GM19025 (cell line): ENCODE results near the gene NOTCH3.

Experiments
- ATAC-seq: cut with Tn5 transposase; IDR thresholded peaks from one replicate; pipeline ENCODE4 v1.9.1; 2021; ENCODE audit warnings: mild to moderate bottlenecking, low read depth, moderate library complexity; ENCODE audit not compliant: unreplicated experiment

The NOTCH3 gene

GRCh38 chr19:15237759-15238638 lies 37.2 kb upstream of the NOTCH3 start:
- no peak for ATAC-seq

DNA sequence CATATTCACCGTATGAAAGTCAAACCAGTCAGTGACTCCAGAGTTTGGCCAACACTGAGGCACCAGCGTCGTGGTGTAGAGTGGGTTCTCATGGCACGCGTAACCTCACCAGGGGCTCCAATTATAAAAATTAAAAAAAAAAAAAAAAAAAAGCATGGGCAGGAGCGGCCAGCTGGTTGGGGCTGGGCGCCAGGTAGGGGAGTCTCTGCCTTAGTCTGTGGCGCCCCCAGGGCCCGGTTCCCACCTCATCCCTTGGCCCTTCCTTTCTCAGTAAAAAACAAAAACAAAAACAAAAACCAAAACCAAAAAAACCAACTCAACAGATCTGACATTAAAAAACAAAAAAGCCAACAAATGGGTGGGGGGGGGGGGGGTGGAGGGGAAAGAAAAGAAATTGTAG lies 36.1 kb upstream of the NOTCH3 start:
- ATAC-seq, result no peak

DNA sequence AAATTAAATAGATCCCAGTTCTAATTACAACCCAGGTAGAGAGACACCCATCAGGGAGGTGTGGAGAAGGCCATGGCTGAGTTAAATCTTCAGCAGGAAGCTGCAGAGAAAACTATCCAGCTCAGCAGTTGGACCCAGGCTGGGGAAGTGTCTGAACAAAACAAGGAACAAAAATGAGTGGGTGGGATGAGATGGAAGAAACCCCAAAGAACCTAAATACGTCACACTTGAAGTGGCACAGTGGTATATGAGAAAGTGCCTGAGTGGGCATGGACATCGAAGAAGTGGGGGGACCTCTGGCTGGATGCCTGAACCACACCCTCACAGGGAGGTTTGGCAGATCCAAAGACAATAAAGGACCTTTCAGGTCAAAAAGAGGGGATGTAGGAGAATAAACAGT lies 35.0 kb upstream of the NOTCH3 start:
- no peak for ATAC-seq

- ATAC-seq, result no peak
These were observed 33.8 kb upstream of the NOTCH3 start for GRCh38 chr19:15234431-15235130.

GRCh38 chr19:15231271-15231670 lies 30.5 kb upstream of the NOTCH3 start:
- ATAC-seq, result no peak

DNA sequence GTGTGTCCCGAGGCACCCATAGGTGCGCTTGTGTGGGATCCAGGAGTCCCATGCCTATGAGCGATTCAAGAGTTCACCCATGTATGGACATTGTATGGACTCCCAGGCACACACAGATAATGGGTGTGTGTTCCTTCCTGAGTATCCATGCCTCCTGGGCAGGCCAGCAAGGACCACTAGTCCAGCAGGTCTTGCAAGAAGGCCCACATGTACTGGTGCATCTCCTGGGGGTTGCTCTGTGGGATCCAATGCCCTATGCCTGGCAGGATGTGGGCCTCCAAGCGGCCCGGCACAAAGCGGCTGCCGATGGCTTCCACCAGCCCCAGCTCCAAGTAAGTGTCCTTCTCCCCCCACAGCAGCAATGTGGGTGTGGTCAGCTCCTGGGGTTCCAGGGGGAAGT lies 26.5 kb upstream of the NOTCH3 start:
- no peak for ATAC-seq

GRCh38 chr19:15225760-15226159 lies 25.0 kb upstream of the NOTCH3 start:
- no peak for ATAC-seq

- ATAC-seq, result no peak
These were observed 23.0 kb upstream of the NOTCH3 start for GRCh38 chr19:15223649-15224361.

- peak; percentile 87 for ATAC-seq
These were observed 22.2 kb upstream of the NOTCH3 start for GRCh38 chr19:15222738-15223648.

GRCh38 chr19:15220833-15221232 lies 20.0 kb upstream of the NOTCH3 start:
- ATAC-seq, result no peak

- ATAC-seq, result no peak
These were observed 17.7 kb upstream of the NOTCH3 start for GRCh38 chr19:15218501-15218900.

DNA sequence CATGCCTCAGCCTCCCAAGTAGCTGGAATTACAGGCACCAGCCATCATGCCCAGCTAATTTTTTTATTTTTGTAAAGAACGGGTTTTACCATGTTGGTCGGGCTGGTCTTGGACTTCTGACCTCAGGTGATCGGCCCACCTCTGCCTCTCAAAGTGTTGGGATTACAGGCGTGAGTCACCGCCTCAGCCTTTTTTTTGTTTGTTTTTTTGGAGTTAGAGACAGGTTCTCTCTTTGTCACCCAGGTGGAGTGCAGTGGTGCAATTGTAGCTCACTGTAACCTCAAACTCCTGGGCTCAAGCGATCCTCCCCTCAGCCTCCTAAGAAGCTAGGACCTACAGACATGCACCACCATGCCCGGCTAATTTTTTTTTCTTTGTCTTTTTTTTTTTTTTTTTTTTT lies 15.6 kb upstream of the NOTCH3 start:
- ATAC-seq, result no peak

GRCh38 chr19:15213715-15214381 lies 13.1 kb upstream of the NOTCH3 start:
- ATAC-seq, result no peak

DNA sequence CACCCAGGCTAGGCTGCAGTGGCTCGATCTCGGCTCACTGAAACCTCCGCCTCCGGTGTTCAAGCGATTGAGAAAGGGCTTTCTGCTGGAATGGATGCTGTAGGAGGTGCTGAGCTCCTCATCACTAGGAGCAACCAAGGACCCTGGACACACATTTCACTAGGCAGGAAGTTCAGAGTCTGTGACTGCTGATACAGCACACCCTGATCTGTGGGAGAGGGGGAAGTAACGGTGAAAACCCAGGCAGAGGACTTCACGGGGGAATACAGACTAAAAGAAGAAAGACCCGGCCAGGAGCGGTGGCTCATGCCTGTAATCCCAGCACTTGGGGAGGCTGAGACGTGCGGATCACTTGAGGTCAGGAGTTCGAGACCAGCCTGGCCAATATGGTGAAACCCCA lies 11.9 kb upstream of the NOTCH3 start:
- no peak for ATAC-seq

DNA sequence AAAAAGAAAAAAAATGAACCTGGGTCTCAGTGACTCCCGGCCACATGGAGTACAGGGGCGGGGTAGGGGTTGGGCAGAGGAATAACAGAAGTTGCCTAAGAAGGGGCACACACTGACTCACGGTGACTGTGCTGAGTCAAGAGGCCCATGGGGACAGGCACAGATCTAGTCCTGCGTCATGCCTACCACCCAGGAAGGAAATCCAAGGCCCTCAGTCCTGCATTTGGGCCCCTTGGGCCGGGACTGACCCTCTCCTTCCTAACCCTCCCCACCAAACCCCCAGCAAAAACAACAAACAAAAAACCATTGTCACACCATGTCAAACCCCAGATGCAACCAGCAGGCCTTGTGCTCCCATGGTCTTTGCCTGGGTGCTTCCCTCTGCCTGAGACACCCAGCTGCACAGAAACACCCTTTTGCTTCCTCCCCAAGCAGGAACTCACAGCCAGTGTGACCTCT lies 9.6 kb upstream of the NOTCH3 start:
- ATAC-seq, result no peak

DNA sequence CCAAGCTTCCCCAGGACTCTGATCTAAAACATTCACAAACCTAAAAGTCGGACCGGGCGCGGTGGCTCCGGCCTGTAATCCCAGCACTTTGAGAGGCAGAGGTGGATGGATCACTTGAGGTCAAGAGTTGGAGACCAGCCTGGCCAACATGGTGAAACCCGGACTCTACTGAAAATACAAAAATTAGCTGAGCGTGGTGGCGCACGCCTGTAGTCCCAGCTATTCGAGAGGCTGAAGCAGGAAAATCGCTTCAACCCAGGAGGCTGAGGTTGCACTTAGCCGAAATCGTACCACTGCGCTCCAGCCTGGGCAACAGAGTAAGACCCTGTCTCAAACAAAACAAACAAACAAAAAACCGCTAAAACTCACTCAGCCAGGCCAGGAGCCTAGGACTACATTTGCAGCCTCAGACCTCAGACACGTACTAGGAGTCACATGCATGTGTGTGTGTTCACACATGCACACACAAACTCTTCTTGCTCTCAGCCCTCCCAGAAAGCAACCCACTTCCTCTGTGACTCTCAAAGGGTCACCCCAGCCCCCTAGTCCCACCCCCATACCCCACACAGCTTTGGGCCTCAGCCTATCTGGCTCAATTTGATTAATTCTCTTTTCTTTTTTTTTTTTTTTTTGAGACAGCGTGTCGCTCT lies 704 bp upstream of the NOTCH3 start:
- ATAC-seq, result no peak

GRCh38 chr19:15199661-15200552 lies 888 bp downstream of the NOTCH3 start:
- ATAC-seq, result no peak
